Amygdala (tissue), 56 donors: ENCODE results near the gene EHF.

Source experiments
- DNase-seq, 56 donors: peaks; one replicate each; lab custom pipeline; 2025; lab: John Stamatoyannopoulos, UW

The EHF gene

DNA sequence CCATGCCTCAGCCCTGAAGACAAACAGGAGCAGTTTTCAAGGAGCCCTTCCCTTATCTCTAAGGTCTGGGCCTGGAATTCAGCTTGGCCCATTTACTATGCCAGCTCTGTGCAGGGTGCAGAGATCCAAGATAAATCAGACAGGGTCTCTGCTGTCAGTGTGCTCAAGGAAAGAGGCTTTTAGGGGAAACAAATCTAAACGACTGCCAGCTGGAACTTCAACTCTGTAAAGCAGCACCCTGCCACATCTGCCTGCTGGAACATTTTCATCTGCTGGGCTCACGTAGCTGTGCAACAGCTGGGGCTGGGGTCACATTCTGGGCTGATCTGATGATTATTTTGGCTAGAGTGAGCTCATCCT is 19.8 kb upstream of the EHF start:
- DNase-seq = no peak

- no peak for DNase-seq
Observed at GRCh38 chr11:34601609-34602008, 19.3 kb upstream of the EHF start.

GRCh38 chr11:34602245-34602644 is 18.6 kb upstream of the EHF start:
- no peak for DNase-seq

- no peak for DNase-seq
Observed at GRCh38 chr11:34603129-34604001, 17.5 kb upstream of the EHF start.

GRCh38 chr11:34604145-34604544 is 16.7 kb upstream of the EHF start:
- DNase-seq = no peak

DNA sequence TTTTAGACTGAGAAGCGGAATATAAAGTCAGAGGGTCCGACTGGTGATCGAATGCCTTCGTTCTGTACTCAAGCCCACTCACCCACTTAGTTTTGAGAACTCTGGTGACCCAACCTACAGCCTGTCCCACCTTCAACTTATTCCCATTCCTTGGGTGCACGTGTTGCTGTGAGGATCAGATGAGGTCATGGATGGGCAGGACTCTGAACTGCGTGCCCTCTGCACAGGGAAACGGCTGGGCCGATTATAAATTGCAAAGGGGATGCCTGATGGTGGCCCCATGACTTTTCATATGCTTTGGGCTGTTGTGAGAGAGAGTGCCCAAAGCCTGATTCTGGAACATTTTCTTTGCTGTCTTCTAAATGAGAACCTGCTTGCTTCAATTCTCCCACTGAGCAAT is 16.0 kb upstream of the EHF start:
- DNase-seq = no peak

GRCh38 chr11:34605481-34606325 is 15.2 kb upstream of the EHF start:
- no peak for DNase-seq

GRCh38 chr11:34606326-34607120 is 14.4 kb upstream of the EHF start:
- no peak for DNase-seq

- no peak for DNase-seq
Observed at GRCh38 chr11:34609187-34609751, 11.6 kb upstream of the EHF start.

GRCh38 chr11:34609850-34610249 is 11.0 kb upstream of the EHF start:
- peak in 1 of 56 donors; percentile 23 for DNase-seq

- no peak for DNase-seq
Observed at GRCh38 chr11:34610324-34611041, 10.4 kb upstream of the EHF start.

DNA sequence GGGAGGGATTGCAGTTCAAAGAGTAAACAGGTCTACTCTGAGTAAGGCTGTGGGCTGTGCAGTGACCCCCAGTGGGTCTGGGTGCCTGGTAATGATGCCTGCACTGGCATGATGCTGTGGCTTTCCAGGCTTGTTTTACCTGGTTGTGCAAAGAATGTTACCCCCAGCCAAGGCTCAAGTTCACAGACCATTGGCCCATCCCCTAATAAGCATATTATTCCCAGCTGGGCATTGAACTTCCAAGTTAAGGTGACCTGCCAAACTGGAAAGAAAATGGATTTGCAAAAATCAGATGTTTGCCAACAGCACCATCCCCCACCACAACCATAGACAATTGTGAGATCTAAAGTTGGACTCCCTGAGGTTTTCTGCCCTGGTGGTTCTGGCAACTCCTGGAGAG is 7.9 kb upstream of the EHF start:
- DNase-seq = no peak

GRCh38 chr11:34613552-34614056 is 7.3 kb upstream of the EHF start:
- DNase-seq = no peak

DNA sequence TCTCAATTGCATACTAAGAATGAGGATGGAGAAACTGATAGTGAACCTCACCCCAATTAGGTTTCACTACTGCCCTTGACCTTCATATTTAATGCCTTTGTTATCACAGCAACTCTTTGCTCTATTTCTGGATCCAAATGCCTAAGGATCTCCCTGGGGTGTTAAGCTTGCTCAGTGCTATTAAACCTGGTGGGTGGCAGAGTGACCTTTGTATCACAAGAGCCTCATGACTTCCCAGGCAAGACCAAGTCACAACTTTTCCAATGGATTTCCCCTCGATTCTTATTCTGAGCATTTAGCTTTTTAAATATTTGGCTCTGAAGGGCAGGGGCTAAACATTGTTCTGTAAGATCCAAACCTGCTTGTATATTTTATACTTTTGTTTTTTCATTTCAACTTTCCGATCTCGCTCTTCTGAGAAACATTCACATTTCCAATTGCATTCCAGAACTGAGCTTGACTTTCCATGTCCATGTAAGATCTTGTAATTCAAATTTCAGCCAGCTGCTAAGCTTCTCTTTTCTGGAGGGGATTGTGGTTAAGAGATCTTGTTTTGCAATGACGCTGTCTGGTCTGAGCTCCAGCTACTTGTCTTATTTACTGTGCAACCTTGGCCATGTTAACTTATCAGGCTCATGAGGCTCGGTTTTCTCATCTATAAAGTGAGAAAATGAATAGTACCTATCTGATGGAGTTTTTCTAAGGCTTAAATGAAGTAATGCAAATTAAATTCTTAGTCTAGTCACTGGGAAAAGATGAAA is 6.4 kb upstream of the EHF start:
- no peak for DNase-seq

GRCh38 chr11:34616086-34616485 is 4.8 kb upstream of the EHF start:
- DNase-seq = no peak

- DNase-seq = no peak
Observed at GRCh38 chr11:34616830-34617504, 3.9 kb upstream of the EHF start.

DNA sequence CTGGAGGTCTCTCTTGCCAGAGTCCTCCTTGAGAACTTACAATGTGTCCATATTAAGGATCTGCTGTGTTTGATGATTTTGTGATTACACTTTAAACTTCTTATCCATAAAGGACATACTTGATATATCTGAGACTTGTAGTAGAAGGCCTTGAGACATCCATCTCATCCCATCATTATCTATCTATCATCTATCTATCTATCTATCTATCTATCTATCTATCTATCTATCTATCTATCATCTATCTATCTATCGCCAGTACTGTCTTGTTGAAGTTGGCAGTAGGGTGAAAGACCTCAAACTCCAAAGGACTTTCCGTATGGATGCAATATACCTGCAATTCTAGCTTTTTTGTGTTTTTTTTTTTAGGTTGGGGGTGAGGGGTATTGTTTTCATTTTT is 2.5 kb upstream of the EHF start:
- no peak for DNase-seq

GRCh38 chr11:34619062-34619516 is 1.8 kb upstream of the EHF start:
- no peak for DNase-seq
